ENCODE data around the gene NBDY.

GRCh38 chrX:56758456-56758855 lies 29.4 kb downstream of the NBDY start:
- no peak for TF ChIP-seq CTCF (IDR thresholded peaks at IDR 0.05; ENCODE audit: extremely low read depth in 1 of 2, insufficient read depth in 1 of 2, low read depth in 1 of 2, low read length in 2 of 2)
- TF ChIP-seq EZH2 (IDR thresholded peaks at IDR 0.05; ENCODE audit: borderline replicate concordance, low read depth, low read length, severe bottlenecking) = no peak
- no peak for TF ChIP-seq FOS (IDR thresholded peaks at IDR 0.05; ENCODE audit: borderline replicate concordance, insufficient read depth, low read length)
- no peak for TF ChIP-seq MYC (IDR thresholded peaks at IDR 0.05; ENCODE audit: low read depth, low read length)
- TF ChIP-seq POLR2A (IDR thresholded peaks at IDR 0.05; ENCODE audit: low read depth, low read length) = no peak
